OCI-M1 (cell line): ENCODE data around the gene NPY5R.

Source experiments
- DNase-seq: peaks from one replicate; lab custom pipeline; 2025; lab: John Stamatoyannopoulos, UW

Gene NPY5R

GRCh38 chr4:163343604-163344146 is at the start of gene NPY5R:
Gene NPY5R, plus strand, starts transcription at chr4:163343892. Its CDS starts 6,382 bp downstream, at chr4:163350274.
- DNase-seq, result no peak

GRCh38 chr4:163295138-163295537 is 48.6 kb upstream of the NPY5R start:
- DNase-seq, result no peak

- DNase-seq, result no peak
Measured at GRCh38 chr4:163300445-163300844, 43.2 kb upstream of the NPY5R start.

GRCh38 chr4:163303069-163303468 is 40.6 kb upstream of the NPY5R start:
- DNase-seq, result no peak

- no peak for DNase-seq
Measured at GRCh38 chr4:163309466-163309865, 34.2 kb upstream of the NPY5R start.

- no peak for DNase-seq
Measured at GRCh38 chr4:163317110-163317509, 26.6 kb upstream of the NPY5R start.

- no peak for DNase-seq
Measured at GRCh38 chr4:163330916-163331628, 12.6 kb upstream of the NPY5R start.

- peak; percentile 38 for DNase-seq
Measured at GRCh38 chr4:163331629-163332376, 11.9 kb upstream of the NPY5R start.

GRCh38 chr4:163332526-163333406 is 10.9 kb upstream of the NPY5R start, which contains the start of gene NPY1R:
Gene NPY1R, minus strand, starts transcription at chr4:163332596. Its CDS starts 6,042 bp downstream, at chr4:163326554.
- peak; percentile 91 for DNase-seq

- no peak for DNase-seq
Measured at GRCh38 chr4:163335384-163335783, 8.3 kb upstream of the NPY5R start.

- DNase-seq, result no peak
Measured at GRCh38 chr4:163344147-163345125, 744 bp downstream of the NPY5R start.

- no peak for DNase-seq
Measured at GRCh38 chr4:163350672-163351071, 7.0 kb downstream of the NPY5R start.

- peak; percentile 78 for DNase-seq
Measured at GRCh38 chr4:163353054-163353453, 9.4 kb downstream of the NPY5R start.

GRCh38 chr4:163356104-163356503 is 12.4 kb downstream of the NPY5R start:
- no peak for DNase-seq

- no peak for DNase-seq
Measured at GRCh38 chr4:163367651-163368050, 24.0 kb downstream of the NPY5R start.

GRCh38 chr4:163372029-163372428 is 28.3 kb downstream of the NPY5R start:
- DNase-seq, result no peak

- no peak for DNase-seq
Measured at GRCh38 chr4:163378661-163379060, 35.0 kb downstream of the NPY5R start.

- DNase-seq, result no peak
Measured at GRCh38 chr4:163380703-163381102, 37.0 kb downstream of the NPY5R start.

- DNase-seq, result no peak
Measured at GRCh38 chr4:163382178-163382869, 38.6 kb downstream of the NPY5R start.

GRCh38 chr4:163384434-163384833 is 40.7 kb downstream of the NPY5R start:
- no peak for DNase-seq
